Measurements from ENCODE around the gene TEX35.

Gene TEX35

DNA sequence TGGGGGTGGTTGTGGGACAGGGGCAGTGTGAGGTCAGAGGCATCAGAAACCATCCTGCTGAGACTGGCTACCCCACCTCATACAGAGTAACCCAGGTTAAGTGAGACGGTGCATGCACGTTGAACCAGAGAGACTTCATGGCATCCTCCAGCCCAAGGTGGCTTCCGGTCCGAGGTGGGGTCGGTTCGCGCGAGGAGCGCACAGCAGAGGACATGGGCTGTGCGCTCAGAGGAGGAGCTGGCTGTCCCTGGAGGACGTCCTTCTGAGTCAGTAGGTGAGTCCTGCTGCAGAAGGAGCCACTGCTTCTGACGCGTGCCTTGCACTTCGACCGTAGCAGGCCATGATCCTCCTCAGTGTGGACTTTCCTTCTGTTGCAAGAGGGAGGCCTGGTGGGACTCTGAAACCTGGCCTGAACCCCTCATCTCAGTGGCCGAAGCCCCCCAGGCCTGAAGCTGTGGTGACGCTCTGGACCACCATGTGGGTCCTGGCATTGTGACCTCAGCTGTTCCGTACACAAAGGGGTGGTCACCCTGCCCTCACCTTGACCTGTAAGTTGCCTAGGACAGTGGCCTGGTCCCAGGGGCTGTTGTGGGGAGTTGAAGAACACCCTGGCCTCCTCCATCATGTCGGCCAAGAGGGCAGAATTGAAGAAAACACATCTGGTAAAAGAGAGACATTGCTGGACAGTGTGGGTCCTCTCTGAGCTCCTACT is at the start of gene TEX35:
Gene TEX35, plus strand, starts transcription at position 544 of the 712 bp plus-strand sequence. Its CDS starts 80 bp downstream, at position 624.
- no peak for DNase-seq (ENCODE audit: low spot score)

DNA sequence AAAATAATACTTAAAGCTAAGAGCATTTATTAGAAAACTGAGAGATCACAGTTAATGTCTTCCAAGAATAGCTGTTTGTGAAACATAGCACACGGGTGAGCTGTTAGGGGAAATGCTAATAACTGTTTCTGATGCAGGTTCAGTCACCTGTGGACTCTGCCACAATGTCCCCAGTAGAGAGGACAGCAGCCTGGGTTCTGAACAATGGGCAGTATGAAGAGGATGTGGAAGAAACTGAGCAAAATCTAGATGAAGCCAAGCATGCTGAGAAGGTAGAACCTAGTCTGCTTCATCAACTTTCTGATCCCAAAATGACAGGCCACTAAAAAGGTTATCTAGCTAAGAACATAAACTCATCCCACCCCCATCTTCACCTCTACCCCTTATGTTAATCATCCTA is 48.8 kb upstream of the TEX35 start:
- no peak for DNase-seq (ENCODE audit: low spot score)

DNA sequence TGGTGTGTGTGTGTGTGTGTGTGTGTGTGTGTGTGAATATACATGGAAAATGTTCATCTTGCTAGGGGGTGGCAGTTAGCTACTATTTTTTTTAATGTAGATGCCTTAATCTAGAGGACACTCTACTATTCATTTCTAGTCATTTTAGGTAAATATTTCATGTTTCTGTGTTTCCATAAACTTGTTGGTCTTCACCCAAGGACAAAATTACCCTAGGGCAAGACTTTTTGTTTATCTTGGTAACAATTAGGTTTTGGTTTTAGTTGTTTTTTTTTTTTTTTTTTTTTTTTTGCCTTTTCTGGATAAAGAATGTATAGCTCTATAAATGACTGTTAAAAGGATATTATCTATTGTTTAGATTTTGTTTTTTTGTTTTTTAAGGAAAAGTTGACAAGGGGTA is 48.3 kb upstream of the TEX35 start:
- no peak for DNase-seq (ENCODE audit: low spot score)

DNA sequence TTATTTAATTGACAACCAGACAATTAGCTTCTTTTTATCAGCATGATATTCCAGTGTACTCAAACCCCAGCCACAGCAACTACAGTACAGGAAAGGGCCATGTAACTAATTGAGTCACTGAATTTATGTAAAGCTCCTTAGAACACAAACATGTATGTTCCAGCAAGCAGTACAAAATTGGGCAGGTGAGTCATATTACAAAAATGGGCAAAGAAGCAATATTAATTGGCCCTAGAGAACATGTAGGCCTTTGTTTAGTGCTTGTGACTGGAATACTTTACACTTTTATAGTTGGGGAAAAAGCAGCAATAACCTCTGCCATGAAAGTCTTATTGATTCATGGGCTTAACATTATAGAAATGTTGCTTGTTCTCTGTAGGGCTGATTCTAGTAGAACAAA is 47.9 kb upstream of the TEX35 start:
- no peak for DNase-seq (ENCODE audit: low spot score)

DNA sequence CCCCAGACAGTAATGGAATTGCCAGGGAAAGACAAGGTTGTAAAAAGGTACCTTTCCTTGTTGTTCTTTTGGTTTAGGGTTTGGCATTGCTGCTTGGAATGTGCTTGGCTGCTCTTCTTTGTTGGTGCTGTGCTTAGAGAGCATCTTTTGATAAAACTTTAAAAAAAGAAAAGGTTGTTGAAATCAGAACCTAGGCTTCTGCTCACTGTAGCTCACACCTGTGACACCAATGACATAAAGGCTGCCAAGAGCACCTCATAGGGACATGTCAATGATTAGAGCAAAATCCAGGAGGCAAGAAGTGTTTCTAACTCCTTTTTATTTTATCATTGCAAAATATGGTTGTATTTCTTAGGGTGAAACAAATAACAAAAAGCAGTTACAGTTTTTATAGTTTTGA is 45.1 kb upstream of the TEX35 start:
- no peak for DNase-seq (ENCODE audit: low spot score)

DNA sequence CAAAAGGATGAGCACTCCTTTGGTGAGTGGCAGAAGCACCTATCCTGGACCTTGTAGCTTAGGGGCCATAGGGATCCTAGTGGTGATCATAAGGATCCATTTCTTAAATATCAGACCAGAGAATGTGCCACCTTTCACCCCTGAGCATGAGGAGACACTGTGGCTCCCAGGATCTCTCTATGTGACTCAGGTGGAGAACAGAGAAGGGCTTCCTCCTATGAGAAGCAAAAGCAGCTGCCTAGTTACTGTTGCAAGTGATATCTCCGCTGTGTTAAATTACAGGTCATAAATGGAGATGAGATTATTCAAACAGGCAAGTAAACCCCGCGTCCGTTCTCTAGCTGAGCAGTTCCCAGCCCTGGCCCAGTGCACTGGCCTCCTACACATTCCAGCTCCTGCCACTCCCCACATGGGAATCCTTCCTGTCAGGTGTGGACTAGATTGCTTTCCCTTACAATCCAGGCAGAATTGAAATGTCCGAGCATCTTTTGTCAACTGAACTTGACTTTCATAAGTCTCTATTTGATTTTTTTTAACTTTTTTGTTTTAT is 42.4 kb upstream of the TEX35 start:
- no peak for DNase-seq (ENCODE audit: low spot score)

DNA sequence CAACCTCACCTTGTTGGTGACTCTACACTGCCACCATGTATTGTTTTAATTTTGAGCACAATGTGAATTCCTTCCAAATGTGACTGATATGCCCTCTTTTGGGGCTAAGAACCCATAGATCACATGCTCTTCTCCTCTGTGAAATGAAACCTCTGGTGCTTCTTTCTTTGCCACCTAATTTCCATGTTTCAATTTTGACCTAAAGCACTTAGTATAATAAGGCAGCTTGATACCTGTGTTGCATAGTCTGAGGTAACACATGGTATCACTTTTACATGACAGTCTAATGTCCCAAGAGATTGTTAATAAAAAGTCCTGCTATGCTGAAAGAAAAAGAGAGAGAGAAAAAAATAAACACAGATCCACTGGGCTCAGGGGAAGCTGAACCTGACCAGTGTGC is 40.4 kb upstream of the TEX35 start:
- DNase-seq (ENCODE audit: low spot score) = no peak

DNA sequence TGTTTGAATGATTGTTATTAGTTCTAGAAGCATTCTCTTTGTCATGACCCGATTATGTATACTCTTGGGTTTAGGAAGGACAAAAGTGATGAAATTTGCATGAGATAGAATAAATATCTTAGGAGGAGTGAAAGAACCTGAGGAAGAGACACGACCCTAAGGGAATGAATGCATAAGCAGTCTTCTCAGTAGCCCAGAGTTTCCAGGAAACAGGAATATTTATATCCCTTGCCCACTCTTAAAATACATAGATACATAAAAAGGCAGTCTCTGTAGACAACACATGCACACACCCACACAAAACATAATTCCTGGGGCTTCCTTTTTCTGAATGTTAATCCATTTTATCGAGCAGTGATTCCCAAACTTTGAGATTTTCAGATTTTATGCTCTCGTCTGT is 35.5 kb upstream of the TEX35 start:
- no peak for DNase-seq (ENCODE audit: low spot score)

DNA sequence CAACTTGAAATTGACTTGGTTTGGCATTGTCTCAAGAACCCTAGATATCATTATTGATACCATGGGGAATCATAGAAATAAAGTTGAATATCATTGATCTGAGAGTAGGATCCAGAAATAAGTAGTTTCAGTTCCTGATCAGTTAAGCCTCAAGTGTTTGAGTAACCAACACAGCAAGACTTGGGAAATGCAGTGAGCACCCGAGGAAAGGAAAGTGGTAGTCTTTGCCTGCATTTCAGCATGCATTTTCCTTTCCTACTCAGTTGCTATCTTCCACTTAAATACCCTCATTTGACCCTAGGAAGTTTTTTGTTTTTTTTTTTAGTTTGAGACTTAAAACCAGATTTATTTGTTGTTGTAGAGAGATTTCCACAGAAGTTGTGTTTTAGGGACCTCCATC is 35.1 kb upstream of the TEX35 start:
- DNase-seq (ENCODE audit: low spot score) = no peak

DNA sequence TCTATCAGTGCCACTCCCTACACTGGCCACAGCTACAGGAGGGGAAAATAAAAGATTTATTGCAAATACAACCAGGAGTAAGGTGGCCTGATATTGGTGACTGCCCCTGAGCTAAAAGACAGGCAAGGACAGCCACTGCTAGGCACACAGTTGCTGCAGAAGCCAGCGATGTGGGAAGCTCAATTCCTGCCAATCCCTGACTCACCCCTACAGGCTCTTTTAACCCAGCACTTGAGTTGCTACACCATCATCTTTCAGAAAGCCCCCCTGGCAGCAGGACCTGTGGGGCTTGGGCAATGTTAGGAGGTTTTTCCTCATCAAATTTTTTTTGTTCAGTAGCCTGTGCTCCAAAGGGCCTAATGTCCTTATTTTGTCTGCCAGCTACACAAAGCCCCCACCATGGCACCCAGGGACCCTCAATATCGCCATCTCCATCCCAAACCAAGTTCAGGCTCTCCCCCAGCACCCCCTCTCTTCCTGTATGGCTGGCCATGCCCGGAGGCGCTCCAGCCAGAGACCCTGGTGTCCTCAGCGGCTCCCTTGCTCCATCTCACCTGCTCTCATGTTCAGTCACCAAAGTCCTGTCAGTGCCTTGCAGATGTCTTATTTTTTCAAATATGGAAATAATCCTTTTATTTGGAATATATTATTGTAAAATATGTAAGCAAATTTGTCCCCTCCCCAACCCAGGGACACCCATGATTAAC is 29.5 kb upstream of the TEX35 start:
- no peak for DNase-seq (ENCODE audit: low spot score)

DNA sequence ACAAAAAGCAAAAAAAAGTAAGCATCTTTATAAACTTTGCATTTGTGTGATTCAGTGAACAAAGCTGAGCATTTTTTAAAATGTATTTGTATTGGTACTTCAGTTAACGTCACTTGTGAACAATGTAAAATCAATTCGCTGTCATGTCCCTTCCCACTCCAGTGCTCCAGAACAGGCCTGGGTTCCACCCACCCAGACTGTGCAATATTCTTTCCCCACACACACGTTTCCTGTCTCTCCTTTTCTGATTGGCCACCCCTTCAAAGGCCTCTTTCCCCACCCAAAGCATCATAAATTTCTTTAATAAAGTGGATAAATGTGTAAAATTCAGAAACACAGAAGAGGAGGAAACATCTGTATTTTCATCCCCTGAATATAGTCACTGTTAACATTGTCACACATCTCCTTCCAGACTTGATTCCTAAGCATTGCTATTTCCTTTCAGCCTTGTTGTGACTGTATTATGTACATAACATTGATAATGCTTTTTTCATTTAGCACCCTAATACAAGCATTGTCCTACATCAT is 28.1 kb upstream of the TEX35 start:
- no peak for DNase-seq (ENCODE audit: low spot score)

DNA sequence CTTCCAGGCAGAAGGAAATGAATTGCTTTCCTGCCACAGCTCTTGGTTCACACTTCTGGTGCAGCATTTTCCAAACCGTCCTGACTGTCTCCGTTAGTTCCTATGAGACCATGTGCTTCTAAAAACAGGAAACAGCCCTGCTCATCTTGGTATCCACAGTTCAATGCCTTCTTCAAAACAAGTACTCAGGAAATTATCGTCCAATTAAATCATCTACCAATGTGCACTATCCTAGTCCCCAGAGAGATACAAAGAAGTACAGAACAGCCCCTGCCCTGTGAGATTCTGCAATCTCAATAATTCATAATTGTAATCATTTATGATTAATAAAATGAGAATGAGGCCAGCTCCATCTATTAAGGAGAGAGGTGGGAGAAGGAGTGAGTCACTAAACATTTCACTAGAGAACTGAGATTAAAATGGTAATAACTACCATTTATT is 27.3 kb upstream of the TEX35 start:
- no peak for DNase-seq (ENCODE audit: low spot score)

DNA sequence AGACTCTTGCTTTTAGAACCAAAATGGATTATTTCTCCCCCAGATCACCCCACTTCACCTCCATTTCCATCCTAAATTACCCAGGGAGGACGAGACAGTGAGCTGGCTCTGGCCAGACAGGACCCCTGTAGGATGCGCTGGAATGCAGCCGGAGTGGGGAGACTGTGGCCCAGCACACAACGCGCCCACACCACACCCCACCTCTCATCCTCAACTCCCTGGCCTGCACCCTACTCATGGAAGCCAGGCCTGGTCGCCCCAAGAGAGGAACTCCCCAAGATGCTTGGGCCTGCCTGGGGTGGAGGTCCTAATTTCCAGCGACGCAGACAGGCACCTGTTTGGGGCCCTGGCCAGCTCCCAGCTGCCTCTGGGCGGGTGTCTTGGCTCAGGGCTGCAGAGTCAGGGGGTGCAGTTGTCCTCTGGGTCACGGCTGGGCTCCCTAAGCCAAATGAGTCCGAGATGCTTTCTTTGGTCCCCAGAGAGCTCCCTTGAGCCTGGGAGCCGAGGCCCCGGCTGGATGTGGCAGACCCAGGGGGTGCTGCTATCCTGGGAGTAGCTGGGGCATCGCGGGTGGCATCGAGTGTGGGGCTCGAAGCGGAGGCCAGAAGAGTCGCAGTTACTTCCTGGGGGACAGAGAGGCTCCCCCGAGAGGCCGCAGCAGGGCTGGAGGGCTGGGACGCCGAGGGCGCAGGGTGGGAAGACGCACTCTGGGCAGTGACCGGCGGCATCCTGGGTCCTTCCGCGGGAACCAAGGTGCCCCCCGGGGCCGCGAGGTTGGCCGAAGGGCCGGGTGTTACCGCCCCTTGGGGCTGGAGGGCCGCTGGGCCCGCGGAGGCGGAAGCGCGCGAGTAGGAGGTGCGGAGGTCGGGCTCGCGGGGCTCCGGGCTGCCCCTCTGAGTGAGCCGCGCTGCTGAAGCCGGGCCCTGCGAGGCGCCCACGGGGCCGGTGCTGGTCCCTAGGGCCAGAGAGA is 26.5 kb upstream of the TEX35 start:
- DNase-seq (ENCODE audit: low spot score) = no peak

DNA sequence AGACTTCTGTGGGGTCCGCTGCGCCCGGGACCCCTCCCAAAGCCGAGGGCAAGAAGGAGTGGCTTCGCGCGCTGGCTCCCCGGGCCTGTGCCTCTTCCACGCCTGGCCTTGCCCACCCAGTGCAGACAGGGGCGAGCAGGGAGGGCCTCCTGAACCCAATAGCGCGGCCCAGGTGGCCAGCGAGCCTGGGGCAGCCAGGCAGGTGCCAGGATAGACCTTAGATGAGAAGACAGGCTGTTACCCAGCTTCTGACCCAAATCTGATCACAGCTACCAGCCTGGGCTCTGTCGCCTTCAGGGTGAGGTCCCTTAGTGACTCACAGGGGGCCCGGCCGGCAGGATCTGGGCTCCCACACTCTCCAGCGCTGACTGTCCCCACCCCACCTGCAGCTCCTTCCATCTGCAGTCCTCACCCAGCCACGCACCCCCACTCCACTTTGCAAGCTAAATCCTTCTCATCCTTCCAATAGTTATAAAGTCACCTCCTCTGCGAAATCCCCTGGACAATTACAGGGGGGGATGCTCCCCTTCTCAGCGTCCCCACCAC is 25.8 kb upstream of the TEX35 start:
- no peak for DNase-seq (ENCODE audit: low spot score)

DNA sequence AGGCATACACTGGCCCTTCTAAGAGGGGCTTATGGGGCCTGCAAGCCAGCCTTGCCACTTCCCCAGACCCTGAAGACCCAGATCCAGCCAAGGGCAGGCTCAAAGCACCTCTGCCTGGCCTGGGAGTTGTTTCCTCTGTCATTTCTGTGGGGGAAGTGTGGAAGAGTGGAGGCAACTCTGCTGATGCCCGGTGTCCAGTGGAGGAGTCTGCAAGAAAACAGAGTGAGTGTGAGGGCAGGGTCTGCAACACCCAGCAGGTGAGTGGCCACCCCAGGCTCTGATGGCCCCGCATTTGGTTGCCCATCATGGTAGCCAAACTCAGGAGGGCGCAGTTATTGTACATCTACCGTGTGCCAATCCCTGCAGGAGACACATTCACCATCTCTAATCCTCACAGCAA is 24.5 kb upstream of the TEX35 start:
- no peak for DNase-seq (ENCODE audit: low spot score)

DNA sequence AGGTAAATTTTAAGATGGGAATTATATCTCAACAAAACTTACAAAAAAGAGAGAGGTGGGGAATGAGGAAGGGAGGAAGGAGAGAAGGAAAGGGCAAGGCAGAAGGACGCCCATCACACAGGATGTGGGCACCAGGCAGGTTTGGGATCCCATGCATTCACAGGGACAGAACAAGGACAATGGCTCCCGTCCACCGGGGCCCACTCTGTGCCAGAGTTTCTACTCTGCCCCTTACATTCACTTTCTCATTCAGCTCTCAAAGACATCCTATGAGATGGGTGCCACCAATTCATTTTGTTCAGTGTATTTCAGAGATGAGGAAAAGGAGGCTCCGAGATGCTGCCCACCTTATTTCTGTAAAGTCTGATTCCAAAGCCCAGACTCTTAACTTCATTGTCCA is 23.5 kb upstream of the TEX35 start:
- DNase-seq (ENCODE audit: low spot score) = no peak

DNA sequence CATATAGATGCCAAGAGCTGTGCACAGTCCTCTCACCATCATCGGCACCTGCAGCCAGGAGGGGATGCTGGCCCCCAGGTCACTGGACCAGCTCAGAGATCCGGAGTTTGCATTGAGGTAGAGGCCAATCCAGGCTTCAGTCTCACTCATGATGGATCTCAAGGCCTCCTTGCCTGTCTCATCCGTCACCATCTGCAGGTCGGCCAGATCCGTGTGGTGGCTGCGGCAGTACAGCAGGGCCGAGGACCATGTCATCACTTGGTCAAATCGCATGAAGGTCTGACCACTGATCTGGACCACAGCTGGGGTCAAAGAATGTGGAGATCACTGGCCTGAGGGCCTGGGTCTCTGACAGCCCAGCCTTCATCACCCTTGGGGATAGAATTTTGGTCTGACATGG is 22.8 kb upstream of the TEX35 start:
- no peak for DNase-seq (ENCODE audit: low spot score)

DNA sequence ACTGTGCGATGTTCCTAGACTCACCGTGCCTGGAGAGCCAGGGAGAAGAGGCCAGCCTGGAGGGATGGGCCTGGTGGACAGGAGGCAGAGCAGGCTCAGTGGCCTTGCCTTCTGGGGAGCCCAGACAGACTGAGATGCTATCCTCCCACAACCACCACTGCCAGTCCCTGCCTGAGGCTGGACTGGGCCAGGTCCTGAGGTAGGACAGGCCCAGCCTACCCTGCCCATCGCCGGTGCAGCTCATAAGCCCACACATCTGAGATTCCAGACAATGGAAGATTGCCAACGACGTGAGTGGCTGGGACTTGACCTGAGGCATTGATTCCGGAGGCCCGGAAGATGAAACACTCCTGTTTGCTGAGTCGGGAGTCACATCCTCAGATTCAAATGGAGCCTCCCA is 21.9 kb upstream of the TEX35 start:
- DNase-seq (ENCODE audit: low spot score) = no peak

DNA sequence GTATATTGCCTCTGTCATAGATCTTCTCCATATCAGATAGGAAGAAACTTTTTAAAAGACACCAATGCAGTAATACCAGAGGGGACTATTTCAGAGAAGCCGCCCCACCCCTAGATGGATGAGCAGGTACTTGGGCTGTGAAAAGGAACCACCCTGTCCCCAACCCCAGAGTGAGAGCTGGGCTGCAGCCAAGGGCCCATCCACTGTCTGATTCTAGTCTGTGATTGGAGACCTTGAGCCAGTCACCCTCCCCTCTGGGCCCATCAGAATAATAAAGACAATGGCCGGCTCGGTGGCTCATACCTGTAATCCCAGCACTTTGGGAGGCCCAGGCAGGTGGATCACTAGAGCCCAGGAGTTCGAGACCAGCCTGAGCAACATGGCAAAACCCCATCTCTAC is 21.2 kb upstream of the TEX35 start:
- DNase-seq (ENCODE audit: low spot score) = no peak

DNA sequence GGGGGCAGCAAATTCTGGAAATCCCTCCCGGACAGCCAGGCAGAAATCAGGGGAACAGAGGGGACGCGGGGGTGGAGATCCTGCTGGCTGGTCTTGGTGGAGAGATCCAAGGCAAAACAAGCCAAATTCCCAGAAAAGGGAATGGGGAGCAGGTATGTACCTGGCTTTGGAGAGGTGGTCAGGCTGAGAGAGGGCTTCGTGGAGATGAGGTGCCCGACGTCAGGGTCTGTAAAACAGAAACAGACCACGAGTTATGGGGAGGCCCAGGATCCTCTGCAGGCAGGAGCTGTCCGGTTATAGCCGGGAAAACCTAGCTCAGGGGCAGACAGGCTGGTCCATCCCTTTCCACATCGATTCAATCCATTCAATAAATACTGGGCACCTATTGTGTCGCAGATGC is 20.6 kb upstream of the TEX35 start:
- DNase-seq (ENCODE audit: low spot score) = no peak

DNA sequence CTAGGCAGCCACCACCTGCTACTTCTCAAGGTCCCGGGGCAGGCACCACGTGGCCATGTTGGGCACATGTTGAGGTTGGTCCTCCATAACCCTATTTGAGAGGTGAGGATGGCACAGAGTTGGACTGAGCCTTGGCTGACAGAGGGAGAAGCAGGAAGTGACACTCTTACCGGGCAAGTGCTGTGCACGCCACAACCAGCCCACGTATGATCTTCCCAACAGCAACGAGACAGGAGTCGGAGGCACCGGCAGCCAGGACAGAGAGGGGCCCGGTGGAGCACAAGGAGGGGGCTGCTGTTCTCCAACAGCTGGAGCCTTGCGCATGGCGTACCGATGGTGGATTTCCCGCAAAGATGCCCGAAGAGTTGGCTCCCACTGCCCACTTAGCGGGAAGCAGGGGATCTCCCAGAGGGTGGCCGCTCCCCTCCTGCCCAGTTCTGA is 19.6 kb upstream of the TEX35 start:
- no peak for DNase-seq (ENCODE audit: low spot score)

DNA sequence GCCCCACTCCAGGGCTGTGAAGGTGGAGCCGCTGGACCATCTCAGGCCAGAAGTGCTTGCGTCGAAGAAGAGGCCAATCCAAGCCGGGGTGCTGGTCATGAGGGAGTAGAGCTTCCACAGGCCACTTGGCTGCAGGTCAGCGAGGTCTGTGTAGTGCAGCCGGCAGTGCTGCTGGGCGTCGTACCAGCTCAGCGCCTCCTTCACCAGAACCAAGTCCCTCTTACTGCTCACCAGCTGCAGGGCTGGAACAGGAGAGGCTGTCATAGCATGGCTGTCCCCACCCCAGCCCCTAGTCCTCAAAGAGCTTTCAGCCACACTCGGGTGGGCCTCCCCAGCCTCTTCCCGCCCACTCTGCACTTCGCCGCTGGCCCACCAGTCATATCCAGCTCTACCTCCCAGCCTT is 18.3 kb upstream of the TEX35 start:
- no peak for DNase-seq (ENCODE audit: low spot score)
